Lung microvascular endothelial cell (primary cell): ENCODE results near the gene PRRC2B. TPM values are rescaled to one million over a fixed set of nuclear protein-coding genes. Genes with fewer than 3 reads are reported as not detected.
"Not testable (repeated sequence)": the region's sequence is repeated elsewhere in the genome, so short reads cannot be mapped to it uniquely, and the experiment has no call there.

ENCODE experiments used
- DNase-seq, 2 donors: peaks; one replicate each; pipeline versions ENCODE4 v3.0.0 to v3.0.0-alpha.2; 2010; ENCODE audit warnings: low read depth in 2 of 2
- total RNA-seq: library from RNA; depleted of rRNA; stranded (reverse); fragments of >200 nt; gene quantifications from 2 replicates; pipeline ENCODE4 v1.2.1, GENCODE V29; 2014

PRRC2B gene
- total RNA-seq, 1 donor from 2014 or later: 46.0 TPM

- DNase-seq: no peak
Measured at GRCh38 chr9:131386281-131386680, 7.6 kb upstream of the PRRC2B start.

- DNase-seq: no peak
Measured at GRCh38 chr9:131387394-131387793, 6.5 kb upstream of the PRRC2B start.

GRCh38 chr9:131391020-131391419, 2.9 kb upstream of the PRRC2B start:
- DNase-seq: no peak

- DNase-seq: no peak
Measured at GRCh38 chr9:131391504-131391903, 2.4 kb upstream of the PRRC2B start.

GRCh38 chr9:131394464-131395156, 724 bp downstream of the PRRC2B start:
- DNase-seq: peak; percentile 54 to 62

- peak; percentile 28 to 36 for DNase-seq
Measured at GRCh38 chr9:131395157-131396098, 1.5 kb downstream of the PRRC2B start.

- DNase-seq: not testable (repeated sequence)
Measured at GRCh38 chr9:131396099-131396479, 2.2 kb downstream of the PRRC2B start.

GRCh38 chr9:131396626-131397025, 2.7 kb downstream of the PRRC2B start:
- no peak for DNase-seq

- peak in 1 of 2 donors; percentile 43 for DNase-seq
Measured at GRCh38 chr9:131397100-131397790, 3.4 kb downstream of the PRRC2B start.

GRCh38 chr9:131398204-131398603, 4.3 kb downstream of the PRRC2B start:
- DNase-seq: peak in 1 of 2 donors; percentile 70

GRCh38 chr9:131399972-131400371, 6.1 kb downstream of the PRRC2B start:
- DNase-seq: no peak

GRCh38 chr9:131400627-131401026, 6.7 kb downstream of the PRRC2B start:
- no peak for DNase-seq

GRCh38 chr9:131402073-131402472, 8.2 kb downstream of the PRRC2B start:
- peak in 1 of 2 donors; percentile 28 for DNase-seq

GRCh38 chr9:131402738-131403492, 9.0 kb downstream of the PRRC2B start:
- DNase-seq: peak; percentile 92 to 93

GRCh38 chr9:131403493-131403773, 9.5 kb downstream of the PRRC2B start:
- DNase-seq: no peak

- DNase-seq: no peak
Measured at GRCh38 chr9:131404581-131404980, 10.7 kb downstream of the PRRC2B start.

- DNase-seq: no peak
Measured at GRCh38 chr9:131404987-131405386, 11.1 kb downstream of the PRRC2B start.

- DNase-seq: peak in 1 of 2 donors; percentile 45
Measured at GRCh38 chr9:131405428-131405827, 11.5 kb downstream of the PRRC2B start.

GRCh38 chr9:131405858-131406537, 12.1 kb downstream of the PRRC2B start:
- DNase-seq: no peak

- DNase-seq: peak in 1 of 2 donors; percentile 53
Measured at GRCh38 chr9:131406563-131407436, 12.9 kb downstream of the PRRC2B start.
